ENCODE data around the gene CHSY1.
A peak's percentile ranks its signal among the peaks of the same experiment; 100 is the strongest.

Gene CHSY1

GRCh38 chr15:101182215-101182614 is 69.6 kb downstream of the CHSY1 start:
- H3K36me3 ChIP-seq, result peaks cover 10% of the 10 kb centered on the region
- H3K4me3 ChIP-seq (ENCODE audit: low read depth in 1 of 2, low read length in 1 of 2), result no peak overlapping the region
- TF ChIP-seq CTCF (IDR thresholded peaks at IDR 0.05), result no peak
- peak overlapping the region; percentile 95 for H3K27ac ChIP-seq
- no peaks in the 10 kb centered on the region for H3K27me3 ChIP-seq
- no peaks in the 10 kb centered on the region for H3K9me3 ChIP-seq
- peaks cover 45 to 47% of the 10 kb centered on the region in 2 experiments for H3K4me1 ChIP-seq (ENCODE audit: control insufficient read depth in 1 of 2, insufficient read depth in 1 of 2, low read depth in 1 of 2, low read length in 1 of 2)

- no peak for TF ChIP-seq CTCF (IDR thresholded peaks at IDR 0.05)
- no peak overlapping the region for H3K4me3 ChIP-seq (ENCODE audit: low read depth in 1 of 2, low read length in 1 of 2)
- no peaks in the 10 kb centered on the region for H3K9me3 ChIP-seq
- H3K36me3 ChIP-seq, result peaks cover 10% of the 10 kb centered on the region
- H3K27me3 ChIP-seq, result no peaks in the 10 kb centered on the region
- peak overlapping the region; percentile 95 for H3K27ac ChIP-seq
- H3K4me1 ChIP-seq (ENCODE audit: control insufficient read depth in 1 of 2, insufficient read depth in 1 of 2, low read depth in 1 of 2, low read length in 1 of 2), result peaks cover 47 to 48% of the 10 kb centered on the region in 2 experiments
Measured at GRCh38 chr15:101181349-101181748, 70.5 kb downstream of the CHSY1 start.

- no peak for TF ChIP-seq CTCF (IDR thresholded peaks at IDR 0.05)
- Histone ChIP-seq H3K36me3 (peaks cover 10% of the 10 kb centered on the region), H3K27ac (peak overlapping the region; percentile 95)
Measured at GRCh38 chr15:101180620-101181307, 71.1 kb downstream of the CHSY1 start.

GRCh38 chr15:101179341-101180153 is 72.3 kb downstream of the CHSY1 start:
- no peaks in the 10 kb centered on the region for H3K27me3 ChIP-seq
- peak overlapping the region; percentile 95 for H3K27ac ChIP-seq

More at GRCh38 chr15:101180620-101181307, 71.1 kb downstream of the CHSY1 start:
- Histone ChIP-seq H3K4me3 (ENCODE audit: low read depth in 1 of 2, low read length in 1 of 2) (no peak overlapping the region), H3K9me3 (no peaks in the 10 kb centered on the region), H3K27me3 (no peaks in the 10 kb centered on the region), H3K4me1 (ENCODE audit: control insufficient read depth in 1 of 2, insufficient read depth in 1 of 2, low read depth in 1 of 2, low read length in 1 of 2) (peaks cover 49 to 54% of the 10 kb centered on the region in 2 experiments)

GRCh38 chr15:101178931-101179330 is 72.9 kb downstream of the CHSY1 start:
- Histone ChIP-seq H3K27me3 (no peaks in the 10 kb centered on the region), H3K4me1 (ENCODE audit: control insufficient read depth in 1 of 2, insufficient read depth in 1 of 2, low read depth in 1 of 2, low read length in 1 of 2) (peaks cover 57 to 62% of the 10 kb centered on the region in 2 experiments), H3K27ac (peak overlapping the region; percentile 95), H3K4me3 (ENCODE audit: low read depth in 1 of 2, low read length in 1 of 2) (no peak overlapping the region), H3K9me3 (no peaks in the 10 kb centered on the region), H3K36me3 (peaks cover 10% of the 10 kb centered on the region)
- TF ChIP-seq CTCF (IDR thresholded peaks at IDR 0.05), result no peak

More at GRCh38 chr15:101179341-101180153, 72.3 kb downstream of the CHSY1 start:
- Histone ChIP-seq H3K4me1 (ENCODE audit: control insufficient read depth in 1 of 2, insufficient read depth in 1 of 2, low read depth in 1 of 2, low read length in 1 of 2) (peaks cover 53 to 62% of the 10 kb centered on the region in 2 experiments), H3K4me3 (ENCODE audit: low read depth in 1 of 2, low read length in 1 of 2) (no peak overlapping the region), H3K36me3 (peaks cover 10% of the 10 kb centered on the region), H3K9me3 (no peaks in the 10 kb centered on the region)
- no peak for TF ChIP-seq CTCF (IDR thresholded peaks at IDR 0.05)

All from neutrophil (primary cell).